HG02610 (cell line): ENCODE data around the gene TLR4.

Experiments used
- ATAC-seq: cut with Tn5 transposase; IDR thresholded peaks from one replicate; pipeline ENCODE4 v1.9.1; 2021; ENCODE audit warnings: mild to moderate bottlenecking, moderate library complexity; ENCODE audit not compliant: unreplicated experiment

TLR4 gene

GRCh38 chr9:117704024-117704575 lies at the start of gene TLR4:
TLR4 (plus strand) TSS chr9:117704403; CDS start chr9:117704473, 70 bp downstream.
- peak; percentile 98 for ATAC-seq

- ATAC-seq: no peak
Measured at GRCh38 chr9:117656002-117656401, 48.2 kb upstream of the TLR4 start.

- ATAC-seq: no peak
Measured at GRCh38 chr9:117662651-117663050, 41.6 kb upstream of the TLR4 start.

DNA sequence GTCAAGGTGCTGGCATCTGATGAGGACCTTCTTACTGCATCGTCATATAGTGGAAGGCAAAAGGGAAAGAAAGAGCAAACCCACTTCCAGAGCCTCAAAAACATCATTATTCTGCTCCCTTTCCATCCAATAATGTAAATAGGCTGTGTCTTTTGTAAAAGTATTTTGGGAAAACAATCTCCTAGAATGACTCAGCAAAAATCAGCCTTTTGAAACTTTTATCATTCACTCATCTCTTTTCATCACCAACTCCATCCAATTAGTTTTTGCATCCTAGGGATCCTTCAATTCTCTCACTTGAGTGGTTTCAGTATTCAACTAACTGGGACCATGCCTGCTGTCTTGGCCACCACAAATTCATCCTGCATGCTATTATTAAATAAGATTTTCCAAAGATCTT lies 39.8 kb upstream of the TLR4 start:
- ATAC-seq: no peak

GRCh38 chr9:117665601-117666385 lies 38.4 kb upstream of the TLR4 start:
- no peak for ATAC-seq

DNA sequence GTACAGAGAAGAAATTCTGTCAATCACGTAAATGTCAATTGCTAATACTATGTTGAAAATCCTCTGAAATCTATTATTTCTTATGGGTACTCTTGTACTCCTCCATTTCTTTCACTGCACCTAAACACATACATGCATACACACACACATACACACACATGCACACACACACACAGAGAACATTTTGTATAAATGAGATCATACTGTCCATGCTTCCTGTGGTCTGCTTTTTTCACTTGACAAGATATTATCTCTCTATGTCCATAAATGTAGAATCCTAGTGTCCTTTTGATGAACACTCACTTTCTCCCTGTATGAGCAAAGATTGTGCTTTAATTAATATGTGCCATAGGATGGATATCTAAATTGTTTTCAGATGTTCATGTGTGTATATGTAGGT lies 32.7 kb upstream of the TLR4 start:
- ATAC-seq: no peak

DNA sequence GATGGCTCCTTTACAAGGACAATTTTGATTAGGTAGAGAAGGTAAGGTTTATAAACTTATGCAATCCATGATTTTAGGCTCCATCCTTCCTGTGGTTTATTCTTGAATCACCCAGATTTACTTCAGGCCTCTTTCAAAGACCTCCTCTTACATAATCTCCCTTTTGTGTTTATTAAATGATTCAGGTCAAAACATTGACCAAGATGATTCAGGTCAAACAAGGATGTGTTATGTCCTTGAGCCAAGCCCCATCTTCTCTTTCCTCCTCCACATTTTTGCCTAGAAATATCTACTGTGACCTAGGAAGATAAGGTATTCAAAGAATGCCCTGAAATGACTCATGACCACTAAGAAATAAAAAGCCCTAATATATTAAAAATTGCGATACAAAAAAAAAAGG lies 31.8 kb upstream of the TLR4 start:
- no peak for ATAC-seq

DNA sequence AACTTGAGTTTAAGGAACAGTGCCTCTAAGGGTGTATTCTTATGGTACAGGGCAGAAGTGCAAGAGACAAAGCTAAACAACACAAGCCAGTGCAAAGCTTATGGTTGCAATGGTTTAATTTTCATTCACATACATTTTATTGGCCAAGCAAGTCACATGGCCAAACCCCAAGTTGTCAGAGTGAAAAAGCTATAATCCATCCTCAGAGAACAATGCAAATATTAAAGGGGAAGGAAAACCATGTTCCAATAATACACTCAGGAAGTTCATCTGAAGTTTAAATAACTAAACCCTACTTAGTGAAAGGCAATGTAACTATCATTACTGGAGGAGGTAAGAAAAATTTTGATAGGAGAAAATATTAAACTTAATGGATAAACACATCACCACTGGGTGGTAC lies 26.6 kb upstream of the TLR4 start:
- no peak for ATAC-seq

DNA sequence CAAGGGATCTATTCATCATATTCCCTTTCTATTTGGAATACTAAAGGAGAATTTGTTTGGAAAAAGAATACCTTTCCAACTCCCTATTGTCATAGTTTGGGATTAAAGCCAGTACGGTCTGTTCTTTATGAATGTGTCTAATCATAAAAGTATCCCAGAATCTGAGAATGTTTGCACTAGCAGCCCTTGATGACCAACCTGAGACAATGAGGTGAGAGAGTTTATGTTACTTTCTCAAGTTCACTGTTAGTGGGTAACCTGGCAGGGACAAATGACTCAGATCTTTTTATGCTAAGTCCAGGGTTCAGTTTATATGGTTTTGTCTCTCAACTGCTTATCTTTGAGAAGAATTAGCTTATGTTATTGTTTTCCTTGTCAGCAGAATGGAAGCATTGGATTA lies 25.3 kb upstream of the TLR4 start:
- no peak for ATAC-seq

DNA sequence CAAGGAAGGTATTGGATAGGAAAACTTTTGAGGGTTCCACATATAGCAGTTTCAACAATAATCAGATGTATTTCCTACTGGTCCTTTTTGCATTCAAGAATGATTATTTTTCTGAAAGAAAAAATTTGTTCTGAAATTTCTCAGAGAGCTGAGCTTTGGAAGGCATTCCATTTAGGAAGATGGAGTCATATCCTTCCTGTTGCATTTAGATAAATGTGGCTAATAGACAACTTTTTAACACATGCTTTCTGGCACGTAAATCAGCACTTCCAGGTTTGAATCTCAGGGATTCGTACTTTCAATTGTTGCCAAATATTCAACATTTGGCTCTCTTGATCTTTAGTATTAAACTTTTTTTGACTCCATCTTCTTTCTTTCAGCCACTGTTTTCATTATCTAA lies 24.8 kb upstream of the TLR4 start:
- no peak for ATAC-seq

GRCh38 chr9:117681888-117682287 lies 22.3 kb upstream of the TLR4 start:
- ATAC-seq: no peak

- peak; percentile 68 for ATAC-seq
Measured at GRCh38 chr9:117682955-117683710, 21.1 kb upstream of the TLR4 start.

GRCh38 chr9:117687532-117687931 lies 16.7 kb upstream of the TLR4 start:
- no peak for ATAC-seq

- ATAC-seq: no peak
Measured at GRCh38 chr9:117691367-117691766, 12.8 kb upstream of the TLR4 start.

- ATAC-seq: no peak
Measured at GRCh38 chr9:117696154-117696553, 8.0 kb upstream of the TLR4 start.

- ATAC-seq: no peak
Measured at GRCh38 chr9:117697046-117697445, 7.2 kb upstream of the TLR4 start.

- no peak for ATAC-seq
Measured at GRCh38 chr9:117703537-117703936, 666 bp upstream of the TLR4 start.

- ATAC-seq: no peak
Measured at GRCh38 chr9:117704597-117704996, 394 bp downstream of the TLR4 start.

DNA sequence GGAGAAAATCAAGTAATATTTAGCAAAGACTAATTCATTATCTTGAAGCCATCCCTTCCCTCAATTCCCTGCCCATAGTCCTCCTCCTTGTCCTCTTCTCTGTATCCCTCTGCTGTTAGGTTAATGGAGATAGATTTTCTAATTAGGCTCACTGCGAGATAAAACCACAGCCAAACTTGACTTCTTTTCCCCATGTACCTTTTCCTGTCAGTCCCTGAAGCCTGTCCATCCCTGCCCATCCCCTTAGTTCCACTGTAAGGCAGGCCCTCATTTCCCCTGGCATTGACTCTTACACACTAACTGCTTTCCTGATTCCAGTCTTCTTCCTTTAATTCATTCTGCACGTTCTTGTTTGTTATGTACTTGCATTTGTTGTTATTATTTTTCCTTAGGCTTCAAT lies 1.2 kb downstream of the TLR4 start:
- ATAC-seq: no peak

GRCh38 chr9:117706421-117707116 lies 2.4 kb downstream of the TLR4 start:
- no peak for ATAC-seq

DNA sequence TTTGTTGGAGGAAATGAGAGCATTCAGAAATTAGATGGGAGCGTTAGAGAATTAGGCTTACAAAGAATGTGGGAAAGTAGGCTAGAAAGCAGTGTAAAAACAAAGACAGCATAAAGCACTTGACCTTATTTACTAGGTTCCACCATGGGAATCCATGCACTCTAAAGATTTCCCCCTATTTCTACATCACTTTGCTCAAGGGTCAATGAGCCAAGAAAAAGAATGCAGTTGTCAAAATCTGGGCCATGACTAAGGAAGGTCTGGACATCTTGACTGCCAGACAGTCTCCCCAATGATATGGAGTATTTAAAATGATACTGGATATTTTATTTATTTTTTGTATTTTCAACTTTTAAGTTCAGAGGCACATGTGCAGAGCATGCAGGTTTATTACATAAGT lies 3.4 kb downstream of the TLR4 start:
- ATAC-seq: no peak
